ENCODE data around the gene HHEX.

DNA sequence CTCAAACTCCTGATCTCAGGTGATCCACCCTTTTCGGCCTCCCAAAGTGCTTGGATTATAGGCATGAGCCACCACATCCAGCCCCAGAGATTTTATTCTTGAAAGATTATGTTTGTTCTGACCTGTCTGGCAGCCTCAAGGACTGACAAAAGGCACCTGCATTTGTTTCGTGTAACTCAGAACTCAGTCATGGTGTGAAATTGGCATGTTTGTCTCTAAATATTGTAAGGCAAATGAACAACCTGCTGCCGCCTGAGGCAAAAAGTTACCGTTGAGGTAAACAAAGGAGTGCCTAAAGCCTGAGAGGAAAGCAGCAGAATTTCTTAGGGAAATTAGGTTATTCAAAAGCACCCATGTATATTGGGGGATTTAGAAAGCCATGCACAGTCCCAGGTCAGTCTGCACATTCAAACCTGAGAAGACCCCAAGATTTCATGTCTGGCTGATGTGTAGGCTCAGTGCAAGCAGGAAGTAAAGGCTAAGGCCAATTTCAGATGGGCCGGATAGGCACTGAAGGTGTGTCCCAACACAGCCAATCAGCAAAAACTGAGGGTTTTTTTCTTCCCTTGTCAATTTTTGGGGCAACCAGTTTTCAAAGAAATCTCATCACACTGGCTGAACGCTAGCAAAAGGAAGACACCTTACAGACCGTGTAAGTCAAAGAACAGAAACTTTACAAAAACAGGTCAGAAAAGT is 33.3 kb upstream of the HHEX start:
- TF ChIP-seq POLR2A (IDR thresholded peaks at IDR 0.05) (no peak), POLR2AphosphoS5 (IDR thresholded peaks at IDR 0.05; ENCODE audit: insufficient read depth in 1 of 2, low read depth in 1 of 2) (no peak)
- TF ChIP-seq, protein P1, sequence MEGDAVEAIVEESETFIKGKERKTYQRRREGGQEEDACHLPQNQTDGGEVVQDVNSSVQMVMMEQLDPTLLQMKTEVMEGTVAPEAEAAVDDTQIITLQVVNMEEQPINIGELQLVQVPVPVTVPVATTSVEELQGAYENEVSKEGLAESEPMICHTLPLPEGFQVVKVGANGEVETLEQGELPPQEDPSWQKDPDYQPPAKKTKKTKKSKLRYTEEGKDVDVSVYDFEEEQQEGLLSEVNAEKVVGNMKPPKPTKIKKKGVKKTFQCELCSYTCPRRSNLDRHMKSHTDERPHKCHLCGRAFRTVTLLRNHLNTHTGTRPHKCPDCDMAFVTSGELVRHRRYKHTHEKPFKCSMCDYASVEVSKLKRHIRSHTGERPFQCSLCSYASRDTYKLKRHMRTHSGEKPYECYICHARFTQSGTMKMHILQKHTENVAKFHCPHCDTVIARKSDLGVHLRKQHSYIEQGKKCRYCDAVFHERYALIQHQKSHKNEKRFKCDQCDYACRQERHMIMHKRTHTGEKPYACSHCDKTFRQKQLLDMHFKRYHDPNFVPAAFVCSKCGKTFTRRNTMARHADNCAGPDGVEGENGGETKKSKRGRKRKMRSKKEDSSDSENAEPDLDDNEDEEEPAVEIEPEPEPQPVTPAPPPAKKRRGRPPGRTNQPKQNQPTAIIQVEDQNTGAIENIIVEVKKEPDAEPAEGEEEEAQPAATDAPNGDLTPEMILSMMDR (IDR thresholded peaks at IDR 0.05), result no peak
